HG03442 (cell line): ENCODE data around the gene LRRC10B.

Experiments used
- ATAC-seq: cut with Tn5 transposase; IDR thresholded peaks from one replicate; pipeline ENCODE4 v1.9.1; 2021; ENCODE audit warnings: mild to moderate bottlenecking, moderate library complexity; ENCODE audit not compliant: unreplicated experiment

Gene LRRC10B

GRCh38 chr11:61486011-61486620, 22.4 kb upstream of the LRRC10B start:
- no peak for ATAC-seq

GRCh38 chr11:61486779-61487178, 21.8 kb upstream of the LRRC10B start:
- no peak for ATAC-seq

GRCh38 chr11:61487342-61488025, 21.1 kb upstream of the LRRC10B start:
- no peak for ATAC-seq

GRCh38 chr11:61488651-61489291, 19.8 kb upstream of the LRRC10B start:
- ATAC-seq, result no peak

- no peak for ATAC-seq
These were observed 18.5 kb upstream of the LRRC10B start for GRCh38 chr11:61489833-61490721.

GRCh38 chr11:61491736-61492395, 16.7 kb upstream of the LRRC10B start:
- no peak for ATAC-seq

- ATAC-seq, result no peak
These were observed 14.1 kb upstream of the LRRC10B start for GRCh38 chr11:61494381-61494961.

- ATAC-seq, result no peak
These were observed 12.5 kb upstream of the LRRC10B start for GRCh38 chr11:61495801-61496601.

GRCh38 chr11:61496602-61497400, 11.7 kb upstream of the LRRC10B start:
- ATAC-seq, result no peak

GRCh38 chr11:61497473-61497872, 11.1 kb upstream of the LRRC10B start:
- ATAC-seq, result no peak

GRCh38 chr11:61497876-61498275, 10.7 kb upstream of the LRRC10B start:
- ATAC-seq, result no peak

GRCh38 chr11:61498767-61499341, 9.7 kb upstream of the LRRC10B start:
- ATAC-seq, result no peak

- no peak for ATAC-seq
These were observed 8.6 kb upstream of the LRRC10B start for GRCh38 chr11:61499816-61500491.

- no peak for ATAC-seq
These were observed 6.0 kb upstream of the LRRC10B start for GRCh38 chr11:61502522-61502921.

- no peak for ATAC-seq
These were observed 5.3 kb upstream of the LRRC10B start for GRCh38 chr11:61503135-61503770.

GRCh38 chr11:61505106-61505505, 3.4 kb upstream of the LRRC10B start:
- no peak for ATAC-seq

- no peak for ATAC-seq
These were observed 2.9 kb upstream of the LRRC10B start for GRCh38 chr11:61505640-61506155.
